Left forelimb (tissue), 1 donor: ENCODE measurements around the gene MME.

Source experiments
- DNase-seq: peaks from one replicate; pipeline ENCODE4 v3.0.0-alpha.2; 2018; ENCODE audit warnings: low spot score

Gene MME

GRCh38 chr3:155147588-155147987 is 67.5 kb downstream of the MME start:
- no peak for DNase-seq

- DNase-seq, result no peak
These were observed 69.4 kb downstream of the MME start for GRCh38 chr3:155149494-155149893.

- no peak for DNase-seq
These were observed 73.4 kb downstream of the MME start for GRCh38 chr3:155153242-155154186.

GRCh38 chr3:155154255-155154654 is 74.1 kb downstream of the MME start:
- no peak for DNase-seq

GRCh38 chr3:155158346-155159037 is 78.4 kb downstream of the MME start:
- no peak for DNase-seq

- no peak for DNase-seq
These were observed 79.2 kb downstream of the MME start for GRCh38 chr3:155159301-155159700.

GRCh38 chr3:155161640-155162292 is 81.6 kb downstream of the MME start:
- DNase-seq, result no peak

GRCh38 chr3:155164306-155164705 is 84.2 kb downstream of the MME start:
- DNase-seq, result no peak

GRCh38 chr3:155166441-155166840 is 86.3 kb downstream of the MME start:
- DNase-seq, result no peak

GRCh38 chr3:155169197-155169596 is 89.1 kb downstream of the MME start:
- no peak for DNase-seq

- DNase-seq, result no peak
These were observed 93.7 kb downstream of the MME start for GRCh38 chr3:155173771-155174170.

- DNase-seq, result no peak
These were observed 98.8 kb downstream of the MME start for GRCh38 chr3:155178810-155179436.

- no peak for DNase-seq
These were observed 99.3 kb downstream of the MME start for GRCh38 chr3:155179437-155179827.

- DNase-seq, result no peak
These were observed 100.0 kb downstream of the MME start for GRCh38 chr3:155179966-155180757.

GRCh38 chr3:155182467-155182866 is 102.3 kb downstream of the MME start:
- no peak for DNase-seq

GRCh38 chr3:155184011-155184410 is 103.9 kb downstream of the MME start:
- no peak for DNase-seq

- DNase-seq, result no peak
These were observed 105.5 kb downstream of the MME start for GRCh38 chr3:155185631-155186071.

- DNase-seq, result no peak
These were observed 107.9 kb downstream of the MME start for GRCh38 chr3:155188031-155188430.

GRCh38 chr3:155189478-155189877 is 109.4 kb downstream of the MME start:
- DNase-seq, result no peak

- no peak for DNase-seq
These were observed 110.6 kb downstream of the MME start for GRCh38 chr3:155190691-155191090.
